ENCODE data around the gene CD200R1.

DNA sequence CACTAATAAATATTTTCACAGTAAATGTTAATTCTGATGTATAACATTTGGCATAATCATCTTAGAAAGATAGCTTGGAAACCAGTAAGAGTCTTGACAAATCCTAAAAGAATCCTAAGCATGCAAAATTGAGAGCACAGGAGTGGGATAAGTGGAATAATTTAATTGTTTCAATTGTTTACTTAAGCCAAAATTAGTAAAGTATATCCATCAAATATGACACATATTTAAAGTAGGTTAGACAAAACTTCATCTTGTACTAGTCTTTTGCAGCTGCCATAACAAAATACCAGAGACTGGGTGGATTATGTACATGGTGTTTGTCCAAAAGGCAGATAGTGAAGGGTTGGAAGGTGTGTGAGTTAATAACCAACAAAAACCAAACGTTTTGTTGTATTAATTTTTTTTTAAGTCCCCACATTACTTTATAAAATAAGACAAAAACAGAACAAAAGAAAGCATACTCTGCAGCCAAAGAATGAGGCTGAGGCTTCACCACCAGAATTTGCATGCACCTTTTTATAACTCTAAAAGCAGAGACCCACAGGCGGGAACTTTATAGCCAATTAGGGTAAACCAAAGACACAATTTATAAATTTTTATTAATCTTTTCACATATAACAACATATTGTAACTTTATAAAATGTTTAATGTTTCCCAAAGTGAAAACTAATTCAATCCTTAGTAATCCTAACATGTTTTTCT lies 86.4 kb downstream of the CD200R1 start:
- TF ChIP-seq TAF1 (IDR thresholded peaks at IDR 0.05; ENCODE audit: borderline replicate concordance, insufficient read depth, low read length) (no peak), POLR2AphosphoS5 (IDR thresholded peaks at IDR 0.05; ENCODE audit: low read depth, low read length) (no peak), FOXP2 (optimal IDR thresholded peaks at IDR 0.05; ENCODE audit: borderline replicate concordance, extremely low read depth, extremely low read length, insufficient read depth) (no peak), SIN3A (IDR thresholded peaks at IDR 0.05; ENCODE audit: borderline replicate concordance, insufficient read depth, low read length) (no peak)
- TF ChIP-seq, protein P1, sequence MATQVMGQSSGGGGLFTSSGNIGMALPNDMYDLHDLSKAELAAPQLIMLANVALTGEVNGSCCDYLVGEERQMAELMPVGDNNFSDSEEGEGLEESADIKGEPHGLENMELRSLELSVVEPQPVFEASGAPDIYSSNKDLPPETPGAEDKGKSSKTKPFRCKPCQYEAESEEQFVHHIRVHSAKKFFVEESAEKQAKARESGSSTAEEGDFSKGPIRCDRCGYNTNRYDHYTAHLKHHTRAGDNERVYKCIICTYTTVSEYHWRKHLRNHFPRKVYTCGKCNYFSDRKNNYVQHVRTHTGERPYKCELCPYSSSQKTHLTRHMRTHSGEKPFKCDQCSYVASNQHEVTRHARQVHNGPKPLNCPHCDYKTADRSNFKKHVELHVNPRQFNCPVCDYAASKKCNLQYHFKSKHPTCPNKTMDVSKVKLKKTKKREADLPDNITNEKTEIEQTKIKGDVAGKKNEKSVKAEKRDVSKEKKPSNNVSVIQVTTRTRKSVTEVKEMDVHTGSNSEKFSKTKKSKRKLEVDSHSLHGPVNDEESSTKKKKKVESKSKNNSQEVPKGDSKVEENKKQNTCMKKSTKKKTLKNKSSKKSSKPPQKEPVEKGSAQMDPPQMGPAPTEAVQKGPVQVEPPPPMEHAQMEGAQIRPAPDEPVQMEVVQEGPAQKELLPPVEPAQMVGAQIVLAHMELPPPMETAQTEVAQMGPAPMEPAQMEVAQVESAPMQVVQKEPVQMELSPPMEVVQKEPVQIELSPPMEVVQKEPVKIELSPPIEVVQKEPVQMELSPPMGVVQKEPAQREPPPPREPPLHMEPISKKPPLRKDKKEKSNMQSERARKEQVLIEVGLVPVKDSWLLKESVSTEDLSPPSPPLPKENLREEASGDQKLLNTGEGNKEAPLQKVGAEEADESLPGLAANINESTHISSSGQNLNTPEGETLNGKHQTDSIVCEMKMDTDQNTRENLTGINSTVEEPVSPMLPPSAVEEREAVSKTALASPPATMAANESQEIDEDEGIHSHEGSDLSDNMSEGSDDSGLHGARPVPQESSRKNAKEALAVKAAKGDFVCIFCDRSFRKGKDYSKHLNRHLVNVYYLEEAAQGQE (IDR thresholded peaks at IDR 0.05; ENCODE audit: insufficient read depth in 1 of 2, low read depth in 2 of 2, low read length in 2 of 2): no peak

Measured in PFSK-1 (cell line).